Tibial nerve (tissue), 4 donors: ENCODE measurements around the gene ATP8A2. TPM values are rescaled to one million over a fixed set of nuclear protein-coding genes. Genes with fewer than 3 reads are reported as not detected.

Source experiments
- DNase-seq, 2 donors: peaks; one replicate each; pipeline ENCODE4 v3.0.0-alpha.2; 2019; ENCODE audit warnings: low spot score in 2 of 2
- H3K27ac ChIP-seq, 4 donors: fragments of 200-600 bp; sonication (generic) in 3 of 4; one replicate each; pipeline ENCODE4 v1.5.1; 2017 to 2019; ENCODE audit warnings: mild to moderate bottlenecking in 1 of 4
- H3K27me3 ChIP-seq, 2 donors: fragments of 200-600 bp; sonication (generic) in 1 of 2; one replicate each; pipeline versions ENCODE4 v1.5.1 to v1.6.0; 2017 to 2019
- H3K36me3 ChIP-seq, 3 donors: fragments of 200-600 bp; sonication (generic); one replicate each; pipeline ENCODE4 v1.5.1; 2018 to 2019
- H3K4me1 ChIP-seq, 4 donors: fragments of 200-600 bp; sonication (generic) in 3 of 4; one replicate each; pipeline ENCODE4 v1.5.1; 2017 to 2019
- H3K4me3 ChIP-seq, 4 donors: fragments of 200-600 bp; sonication (generic) in 3 of 4; one replicate each; pipeline ENCODE4 v1.5.1; 2017 to 2019; ENCODE audit warnings: mild to moderate bottlenecking in 1 of 4, moderate library complexity in 1 of 4
- H3K9me3 ChIP-seq, 4 donors: fragments of 200-600 bp; sonication (generic) in 3 of 4; one replicate each; pipeline ENCODE4 v1.5.1; 2017 to 2019
- EP300 ChIP-seq, 2 donors: sonication (generic); formaldehyde crosslinking; IDR thresholded peaks; one replicate each; pipeline ENCODE4 v1.6.1; 2017; ENCODE audit warnings: antibody characterized with exemption in 2 of 2, mild to moderate bottlenecking in 1 of 2
- POLR2A ChIP-seq, 2 donors: fragments of 450-650 bp; IDR thresholded peaks; one replicate each; pipeline ENCODE4 v1.6.1; 2017; ENCODE audit warnings: antibody characterized with exemption in 2 of 2, mild to moderate bottlenecking in 2 of 2, moderate library complexity in 2 of 2
- WGBS, 2 donors: methylation state at CpG; one replicate each; pipeline ENCODE4 v1.1.5; 2018; 5-methylcytosine and 5-hydroxymethylcytosine counted together
- total RNA-seq, 4 donors: library from RNA; depleted of rRNA; stranded (reverse); fragments of >200 nt; gene quantifications; one replicate each; pipeline ENCODE4 v1.1.0, GENCODE V29; 2016
- TF ChIP-seq, protein P1 (sequence below), 5 experiments: fragments of 200-600 bp in 3 of 5; fragments of 450-650 bp in 2 of 5; sonication (generic) in 3 of 5; IDR thresholded peaks; one replicate each; pipeline ENCODE4 v1.5.1; 2016 to 2019; ENCODE audit warnings: antibody characterized with exemption in 5 of 5, mild to moderate bottlenecking in 3 of 5, moderate library complexity in 2 of 5

Gene ATP8A2
- total RNA-seq, 4 donors from 2014 or later = 0.30 to 1.7 (median 0.61) TPM

DNA sequence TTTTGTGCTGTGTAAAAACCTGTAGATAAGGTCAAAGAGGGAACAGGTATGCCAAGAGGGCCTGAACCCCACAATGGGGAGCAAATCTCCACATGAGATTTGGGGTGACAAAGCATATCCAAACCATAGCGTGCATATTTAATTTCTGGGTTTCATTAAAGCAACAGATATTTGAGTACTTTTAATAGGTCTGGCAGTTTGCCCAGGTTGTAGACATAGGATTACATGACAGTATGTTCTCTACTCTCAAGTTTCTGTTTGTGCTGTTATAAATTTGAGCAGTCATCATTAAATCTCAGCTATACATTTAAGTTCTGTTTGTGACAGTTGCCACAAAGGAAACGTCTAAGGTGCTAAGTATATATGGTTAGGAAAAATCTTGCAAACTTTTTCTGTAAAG is 236.4 kb downstream of the ATP8A2 start:
- H3K4me1 ChIP-seq = no peaks in the 10 kb centered on the region
- WGBS, 2 donors = 56 to 80% methylated on average over 2 of the region's 2 CpGs
- TF ChIP-seq EP300 (IDR thresholded peaks at IDR 0.05) (no peak), POLR2A (IDR thresholded peaks at IDR 0.05) (no peak)
- TF ChIP-seq, protein P1, sequence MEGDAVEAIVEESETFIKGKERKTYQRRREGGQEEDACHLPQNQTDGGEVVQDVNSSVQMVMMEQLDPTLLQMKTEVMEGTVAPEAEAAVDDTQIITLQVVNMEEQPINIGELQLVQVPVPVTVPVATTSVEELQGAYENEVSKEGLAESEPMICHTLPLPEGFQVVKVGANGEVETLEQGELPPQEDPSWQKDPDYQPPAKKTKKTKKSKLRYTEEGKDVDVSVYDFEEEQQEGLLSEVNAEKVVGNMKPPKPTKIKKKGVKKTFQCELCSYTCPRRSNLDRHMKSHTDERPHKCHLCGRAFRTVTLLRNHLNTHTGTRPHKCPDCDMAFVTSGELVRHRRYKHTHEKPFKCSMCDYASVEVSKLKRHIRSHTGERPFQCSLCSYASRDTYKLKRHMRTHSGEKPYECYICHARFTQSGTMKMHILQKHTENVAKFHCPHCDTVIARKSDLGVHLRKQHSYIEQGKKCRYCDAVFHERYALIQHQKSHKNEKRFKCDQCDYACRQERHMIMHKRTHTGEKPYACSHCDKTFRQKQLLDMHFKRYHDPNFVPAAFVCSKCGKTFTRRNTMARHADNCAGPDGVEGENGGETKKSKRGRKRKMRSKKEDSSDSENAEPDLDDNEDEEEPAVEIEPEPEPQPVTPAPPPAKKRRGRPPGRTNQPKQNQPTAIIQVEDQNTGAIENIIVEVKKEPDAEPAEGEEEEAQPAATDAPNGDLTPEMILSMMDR (IDR thresholded peaks at IDR 0.05) = no peak
- no peaks in the 10 kb centered on the region for H3K27me3 ChIP-seq
- no peak for DNase-seq
- H3K4me3 ChIP-seq = no peak overlapping the region
- peaks cover 0 to 7% (median 2%) of the 10 kb centered on the region in 4 donors for H3K9me3 ChIP-seq
- no peaks in the 10 kb centered on the region for H3K36me3 ChIP-seq
- no peak overlapping the region for H3K27ac ChIP-seq

DNA sequence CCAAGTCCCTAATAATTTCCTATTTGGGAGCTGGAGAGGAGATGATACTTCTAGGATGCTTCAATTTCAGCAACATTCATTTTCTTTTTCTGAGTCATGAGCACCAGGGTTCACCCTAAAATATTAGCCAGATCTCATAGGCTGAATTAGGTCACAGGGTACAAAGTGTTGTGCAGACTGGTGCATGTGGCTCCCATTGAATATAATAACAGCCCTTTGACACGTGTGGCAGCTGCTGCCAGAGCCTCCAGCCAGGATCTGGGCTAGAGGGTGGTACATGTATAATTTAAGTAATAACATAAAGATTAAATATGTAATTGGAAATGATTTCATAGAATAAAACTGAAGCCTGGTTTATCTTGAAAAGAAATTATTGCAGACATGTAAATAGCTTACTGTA is 244.9 kb downstream of the ATP8A2 start:
- 40 to 44% methylated on average over 1 of the region's 1 CpG for WGBS, 2 donors
- TF ChIP-seq POLR2A (IDR thresholded peaks at IDR 0.05) = no peak
- TF ChIP-seq EP300 (IDR thresholded peaks at IDR 0.05) = no peak
- TF ChIP-seq, protein P1 (IDR thresholded peaks at IDR 0.05) = no peak
- H3K27ac ChIP-seq = no peak overlapping the region
- no peak overlapping the region for H3K4me3 ChIP-seq
- H3K9me3 ChIP-seq = peaks cover 0 to 10% (median 0%) of the 10 kb centered on the region in 4 donors
- no peaks in the 10 kb centered on the region for H3K27me3 ChIP-seq
- no peaks in the 10 kb centered on the region for H3K4me1 ChIP-seq
- no peak for DNase-seq
- no peaks in the 10 kb centered on the region for H3K36me3 ChIP-seq

DNA sequence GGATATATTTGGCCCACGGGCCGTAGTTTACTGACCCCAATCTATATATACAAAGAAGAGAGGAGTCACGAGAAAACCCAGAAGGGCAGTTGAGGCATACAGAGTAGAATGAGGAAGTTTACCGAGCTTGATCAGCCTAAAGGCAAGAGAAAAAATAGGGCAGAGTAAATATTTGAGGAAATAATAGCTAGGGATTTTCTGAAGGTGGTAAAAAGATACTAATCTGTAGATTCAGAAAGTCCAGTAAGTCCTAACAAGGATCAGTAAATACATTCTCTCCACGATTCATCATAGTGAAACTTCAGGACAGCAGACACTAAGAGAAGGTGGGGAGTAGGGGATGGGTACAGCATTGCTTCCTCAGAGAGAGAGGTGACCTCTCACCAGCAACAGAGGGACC is 248.1 kb downstream of the ATP8A2 start:
- WGBS, 2 donors = 77 to 79% methylated on average over 5 of the region's 5 CpGs
- no peaks in the 10 kb centered on the region for H3K27me3 ChIP-seq
- DNase-seq = no peak
- H3K4me1 ChIP-seq = no peaks in the 10 kb centered on the region
- H3K36me3 ChIP-seq = no peaks in the 10 kb centered on the region
- TF ChIP-seq POLR2A (IDR thresholded peaks at IDR 0.05) (no peak), EP300 (IDR thresholded peaks at IDR 0.05) (no peak)
- TF ChIP-seq, protein P1 (IDR thresholded peaks at IDR 0.05) = no peak
- H3K9me3 ChIP-seq = peaks cover 0 to 9% (median 0%) of the 10 kb centered on the region in 4 donors
- no peak overlapping the region for H3K27ac ChIP-seq
- no peak overlapping the region for H3K4me3 ChIP-seq

DNA sequence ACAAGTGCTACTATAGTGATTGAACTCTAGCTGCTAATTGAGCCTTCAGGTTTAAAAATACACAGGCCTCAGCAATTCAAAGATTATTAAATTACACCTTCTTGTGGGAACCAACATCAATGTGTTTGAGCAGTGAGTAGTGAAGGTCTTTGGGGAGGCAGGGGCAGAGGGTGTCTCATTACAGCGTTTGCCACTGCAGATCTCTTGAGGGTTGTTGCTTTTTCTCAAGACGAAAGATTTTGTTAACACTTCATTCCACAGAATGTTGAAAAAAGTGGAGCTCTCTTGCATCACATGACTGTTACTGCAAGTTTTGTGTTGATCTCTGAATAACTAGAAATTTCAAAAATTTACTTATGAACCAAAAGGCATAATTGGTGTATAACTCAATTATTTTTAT is 253.6 kb downstream of the ATP8A2 start:
- no peak for DNase-seq
- Histone ChIP-seq H3K9me3 (peaks cover 0 to 10% (median 0%) of the 10 kb centered on the region in 4 donors), H3K4me3 (no peak overlapping the region), H3K36me3 (no peaks in the 10 kb centered on the region), H3K27me3 (no peaks in the 10 kb centered on the region), H3K27ac (no peak overlapping the region), H3K4me1 (no peaks in the 10 kb centered on the region)
- WGBS, 2 donors = 47 to 60% methylated on average over 2 of the region's 2 CpGs
- no peak for TF ChIP-seq POLR2A (IDR thresholded peaks at IDR 0.05)
- TF ChIP-seq, protein P1 (IDR thresholded peaks at IDR 0.05) = no peak
- TF ChIP-seq EP300 (IDR thresholded peaks at IDR 0.05) = no peak

DNA sequence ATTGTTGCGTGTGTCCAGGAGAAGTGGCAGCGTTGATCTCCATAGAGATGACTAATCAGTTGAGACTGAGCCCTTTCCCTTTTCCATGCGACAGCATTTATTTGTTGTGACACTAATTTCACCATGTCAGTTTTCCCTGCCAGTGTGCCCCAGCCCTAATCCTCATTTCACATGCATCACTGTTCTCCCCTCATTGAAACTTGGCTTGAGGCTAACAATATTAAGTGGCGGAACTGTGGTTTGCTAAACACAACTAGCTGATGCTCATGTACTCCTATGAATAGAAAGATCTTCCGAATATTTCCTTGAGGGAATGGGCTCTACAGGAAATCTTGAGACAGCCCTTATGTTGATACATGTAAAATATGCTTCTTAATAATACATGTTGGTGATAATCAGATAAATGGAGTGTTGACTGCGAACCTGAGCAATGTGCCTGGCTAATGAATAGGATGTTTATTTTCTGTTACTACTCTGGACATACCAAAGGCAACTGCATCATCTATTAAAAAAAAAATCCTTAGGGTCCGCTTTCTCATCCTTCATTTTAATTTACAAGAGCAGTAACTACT is 258.6 kb downstream of the ATP8A2 start:
- no peak overlapping the region for H3K4me3 ChIP-seq
- TF ChIP-seq POLR2A (IDR thresholded peaks at IDR 0.05) (no peak), EP300 (IDR thresholded peaks at IDR 0.05) (no peak)
- TF ChIP-seq, protein P1 (IDR thresholded peaks at IDR 0.05) = no peak
- WGBS, 2 donors = 61 to 72% methylated on average over 7 of the region's 7 CpGs
- H3K27ac ChIP-seq = no peak overlapping the region
- H3K9me3 ChIP-seq = peaks cover 0 to 10% (median 0%) of the 10 kb centered on the region in 4 donors
- no peak for DNase-seq
- H3K27me3 ChIP-seq = no peaks in the 10 kb centered on the region
- H3K4me1 ChIP-seq = no peaks in the 10 kb centered on the region
- H3K36me3 ChIP-seq = no peaks in the 10 kb centered on the region
